ENCODE data around the gene MAP1S. TPM values are rescaled to one million over a fixed set of nuclear protein-coding genes. Genes with fewer than 3 reads are reported as not detected.

Gene MAP1S
- total and polyA plus RNA-seq, 2 of the 13 experiments (the other 11 are each of a cell fraction or from before 2014, with no cell fraction given), result 3.8 to 7.3 TPM

DNA sequence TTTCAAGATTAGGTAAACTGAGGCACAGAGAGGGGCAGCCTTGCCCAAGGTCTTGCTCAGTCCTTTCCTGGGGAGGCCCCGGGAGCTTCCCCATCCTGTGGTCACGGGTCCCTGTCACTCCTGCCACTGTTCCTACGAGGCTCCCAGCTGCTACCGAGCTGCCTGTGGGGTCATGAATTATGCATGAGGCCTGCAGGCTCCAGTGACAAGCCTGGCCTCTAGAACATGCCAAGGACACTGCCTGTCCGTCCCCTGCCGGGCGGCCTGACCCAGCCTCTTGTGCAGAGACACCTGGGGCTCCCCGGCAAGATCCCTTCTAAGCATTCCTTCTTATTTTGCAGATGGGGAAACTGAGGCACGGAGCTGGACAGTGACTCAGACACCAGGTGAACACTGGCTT is 34.7 kb downstream of the MAP1S start:
- no peak for FAIRE-seq
- Histone ChIP-seq H3K27ac (ENCODE audit: extremely low read length, insufficient read depth, low read length) (no peak overlapping the region), H3K9ac (ENCODE audit: insufficient read depth, low read depth, low read length) (no peak overlapping the region), H3K27me3 (ENCODE audit: control insufficient read depth in 1 of 2, insufficient read depth in 2 of 2, low read length in 2 of 2) (no peaks in the 10 kb centered on the region), H3K4me2 (ENCODE audit: low read depth, low read length) (no peak overlapping the region), H4K20me1 (ENCODE audit: insufficient read depth, low read length) (no peaks in the 10 kb centered on the region), H3K4me1 (ENCODE audit: insufficient read depth, low read length) (peaks cover 53% of the 10 kb centered on the region), H2AFZ (ENCODE audit: low read length) (no peak overlapping the region), H3K79me2 (ENCODE audit: insufficient read depth, low read length) (no peaks in the 10 kb centered on the region), H3K36me3 (replicated peaks in 1 of 2; ENCODE audit: control insufficient read depth in 1 of 2, insufficient read depth in 2 of 2, low read length in 2 of 2) (no peaks in the 10 kb centered on the region), H3K4me3 (replicated peaks in 1 of 3; ENCODE audit: insufficient read depth in 1 of 3, low read depth in 2 of 3, low read length in 3 of 3) (no peak overlapping the region), H3K9me3 (ENCODE audit: low read length) (no peaks in the 10 kb centered on the region)
- no TSS peak for BruUV-seq (replicated peaks)
- TF ChIP-seq, protein P1, sequence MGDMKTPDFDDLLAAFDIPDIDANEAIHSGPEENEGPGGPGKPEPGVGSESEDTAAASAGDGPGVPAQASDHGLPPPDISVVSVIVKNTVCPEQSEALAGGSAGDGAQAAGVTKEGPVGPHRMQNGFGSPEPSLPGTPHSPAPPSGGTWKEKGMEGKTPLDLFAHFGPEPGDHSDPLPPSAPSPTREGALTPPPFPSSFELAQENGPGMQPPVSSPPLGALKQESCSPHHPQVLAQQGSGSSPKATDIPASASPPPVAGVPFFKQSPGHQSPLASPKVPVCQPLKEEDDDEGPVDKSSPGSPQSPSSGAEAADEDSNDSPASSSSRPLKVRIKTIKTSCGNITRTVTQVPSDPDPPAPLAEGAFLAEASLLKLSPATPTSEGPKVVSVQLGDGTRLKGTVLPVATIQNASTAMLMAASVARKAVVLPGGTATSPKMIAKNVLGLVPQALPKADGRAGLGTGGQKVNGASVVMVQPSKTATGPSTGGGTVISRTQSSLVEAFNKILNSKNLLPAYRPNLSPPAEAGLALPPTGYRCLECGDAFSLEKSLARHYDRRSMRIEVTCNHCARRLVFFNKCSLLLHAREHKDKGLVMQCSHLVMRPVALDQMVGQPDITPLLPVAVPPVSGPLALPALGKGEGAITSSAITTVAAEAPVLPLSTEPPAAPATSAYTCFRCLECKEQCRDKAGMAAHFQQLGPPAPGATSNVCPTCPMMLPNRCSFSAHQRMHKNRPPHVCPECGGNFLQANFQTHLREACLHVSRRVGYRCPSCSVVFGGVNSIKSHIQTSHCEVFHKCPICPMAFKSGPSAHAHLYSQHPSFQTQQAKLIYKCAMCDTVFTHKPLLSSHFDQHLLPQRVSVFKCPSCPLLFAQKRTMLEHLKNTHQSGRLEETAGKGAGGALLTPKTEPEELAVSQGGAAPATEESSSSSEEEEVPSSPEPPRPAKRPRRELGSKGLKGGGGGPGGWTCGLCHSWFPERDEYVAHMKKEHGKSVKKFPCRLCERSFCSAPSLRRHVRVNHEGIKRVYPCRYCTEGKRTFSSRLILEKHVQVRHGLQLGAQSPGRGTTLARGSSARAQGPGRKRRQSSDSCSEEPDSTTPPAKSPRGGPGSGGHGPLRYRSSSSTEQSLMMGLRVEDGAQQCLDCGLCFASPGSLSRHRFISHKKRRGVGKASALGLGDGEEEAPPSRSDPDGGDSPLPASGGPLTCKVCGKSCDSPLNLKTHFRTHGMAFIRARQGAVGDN (CRISPR knock-in tag; IDR thresholded peaks at IDR 0.05), result peak; percentile 30; the same call in 1 of the 2 replicates
- no peak for TF ChIP-seq EP300 (IDR thresholded peaks at IDR 0.05; ENCODE audit: low read depth in 2 of 2, low read length in 2 of 2)
- no peak for TF ChIP-seq EP300 (CRISPR knock-in tag; IDR thresholded peaks at IDR 0.05; ENCODE audit: borderline replicate concordance)
- intact Hi-C loops (cut with micrococcal nuclease; ENCODE audit: unreplicated experiment) (no loop called here), in situ Hi-C loops (cut with HindIII; ENCODE audit: extremely low pct_ligation_motif_present, low pct_unique_long_range_greater_than_20kb) (no loop called here)
- POLR2A ChIA-PET, result interaction anchor here (1.0 to 1.1 kb wide), 2 partner anchors 12 to 105 kb away, joined by 3 read pairs; no protein-coding TSS in a partner anchor
- DNase-seq (ENCODE audit: low spot score), result no peak
- 0 out of 3 replicates have a peak, but pooled peaks have one; percentile 21 for ATAC-seq
- CTCF ChIA-PET (ENCODE audit: low intra/inter-chr PET ratio, low total read pairs), result no interaction called here
- 55% methylated on average over 4 of the region's 9 CpGs for WGBS (ENCODE audit: low lambda C conversion rate)
